ENCODE measurements around the gene SH3RF3. TPM values are rescaled to one million over a fixed set of nuclear protein-coding genes. Genes with fewer than 3 reads are reported as not detected.
"Not testable (repeated sequence)": the region's sequence is repeated elsewhere in the genome, so short reads cannot be mapped to it uniquely, and the experiment has no call there.

SH3RF3 gene
- polyA plus RNA-seq (2013, experiment 1 of 2; ENCODE audit: insufficient read length) = 11.5 TPM
- 10.8 TPM for polyA plus RNA-seq (2013, experiment 2 of 2; ENCODE audit: insufficient read length)

DNA sequence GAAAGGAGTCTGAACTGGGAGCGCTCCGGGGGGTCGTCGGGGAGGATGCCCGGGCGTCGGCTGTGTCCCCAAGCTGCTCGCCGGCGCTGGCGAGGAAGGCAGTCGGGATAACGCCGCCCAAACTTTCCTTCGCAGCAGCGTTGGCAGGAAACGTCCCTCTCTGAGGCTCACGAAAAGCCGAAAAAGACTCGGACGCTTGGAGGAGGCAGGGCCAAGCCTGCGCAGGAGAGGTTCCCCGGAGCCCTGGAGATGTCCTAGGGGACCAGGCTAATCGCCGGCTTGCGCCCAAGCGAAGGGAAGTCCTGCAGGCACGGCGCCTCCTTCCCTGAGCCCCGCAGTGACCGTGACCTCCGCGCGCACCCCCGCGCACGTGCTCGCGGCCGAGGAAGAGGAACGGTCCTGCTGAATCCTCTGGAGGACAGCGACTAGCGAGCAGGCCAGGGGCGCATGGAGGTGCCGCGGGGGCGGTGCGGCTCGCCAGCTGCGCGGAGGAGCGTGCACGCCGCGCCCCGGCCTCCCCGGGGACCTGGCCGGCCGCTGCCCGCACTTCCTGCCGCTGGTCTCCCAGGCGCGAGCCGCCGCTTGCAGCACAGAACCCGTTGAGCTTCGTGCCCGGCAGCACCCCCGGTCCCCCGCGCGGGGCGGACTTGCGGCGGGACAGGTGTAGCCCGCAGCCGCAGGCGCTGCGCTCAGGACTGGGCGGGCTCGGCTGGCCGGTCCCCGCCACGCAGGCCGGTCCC, at the start of gene SH3RF3:
TSS of gene SH3RF3 (plus strand) at position 590 of the 740 bp plus-strand sequence.
- DNase-seq = peak; percentile 43

DNA sequence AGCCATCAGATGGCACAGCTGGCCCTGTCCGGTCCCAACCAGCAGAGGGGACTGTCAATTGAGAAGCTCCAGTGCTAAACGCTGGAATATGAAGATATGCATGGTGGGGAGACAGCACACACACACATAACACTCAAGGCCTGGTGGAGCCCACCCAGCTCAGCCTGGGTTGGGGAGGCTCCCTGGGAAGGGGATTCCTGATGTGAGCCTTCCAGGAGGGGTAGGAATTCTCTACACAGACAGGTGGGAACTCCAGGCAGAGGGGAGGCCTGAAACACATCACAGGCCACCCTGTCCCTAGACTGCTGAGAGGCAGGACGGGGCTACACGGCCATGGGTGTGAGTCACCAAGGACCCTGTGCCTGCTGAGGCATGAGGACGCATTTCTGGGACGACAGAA, 49.4 kb upstream of the SH3RF3 start:
- no peak for DNase-seq

DNA sequence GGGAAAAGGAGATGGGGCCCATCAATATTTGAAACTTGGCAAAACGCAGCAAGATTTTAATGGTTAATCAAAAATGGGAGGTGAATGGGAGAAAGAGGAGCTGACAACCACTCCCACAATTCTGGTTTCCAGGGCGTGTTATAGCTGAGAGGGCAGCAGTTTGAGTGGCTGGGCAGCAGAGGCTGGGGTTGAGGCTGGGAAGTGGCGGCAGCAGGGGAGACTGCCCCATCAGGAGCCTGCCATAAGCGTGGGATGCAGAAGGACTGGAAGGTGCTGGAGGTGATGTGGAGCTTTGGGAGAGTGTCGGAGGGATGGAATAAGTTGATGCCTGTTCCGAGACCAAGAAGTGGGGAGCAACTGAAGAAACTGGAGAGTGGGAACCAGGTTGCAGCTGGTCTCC, 48.9 kb upstream of the SH3RF3 start:
- DNase-seq = no peak

DNA sequence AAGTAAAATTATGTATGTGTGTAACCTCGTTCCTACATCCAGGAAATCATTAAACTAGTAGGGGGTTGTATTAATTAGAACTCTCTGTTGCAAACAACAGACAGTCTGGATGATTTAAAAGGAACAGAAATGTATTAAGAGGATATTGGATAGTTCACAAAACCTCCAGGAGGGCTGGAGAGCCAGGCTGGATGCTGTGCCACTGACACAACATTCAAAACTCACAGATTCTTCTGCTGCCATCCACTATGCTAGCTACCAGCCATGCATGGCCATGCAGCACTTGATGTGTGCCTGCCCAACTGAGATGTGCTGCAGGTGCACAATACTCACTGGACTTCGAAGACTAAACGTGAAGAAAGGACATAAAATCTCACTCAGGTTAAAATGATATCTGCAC, 48.2 kb upstream of the SH3RF3 start:
- DNase-seq = no peak

DNA sequence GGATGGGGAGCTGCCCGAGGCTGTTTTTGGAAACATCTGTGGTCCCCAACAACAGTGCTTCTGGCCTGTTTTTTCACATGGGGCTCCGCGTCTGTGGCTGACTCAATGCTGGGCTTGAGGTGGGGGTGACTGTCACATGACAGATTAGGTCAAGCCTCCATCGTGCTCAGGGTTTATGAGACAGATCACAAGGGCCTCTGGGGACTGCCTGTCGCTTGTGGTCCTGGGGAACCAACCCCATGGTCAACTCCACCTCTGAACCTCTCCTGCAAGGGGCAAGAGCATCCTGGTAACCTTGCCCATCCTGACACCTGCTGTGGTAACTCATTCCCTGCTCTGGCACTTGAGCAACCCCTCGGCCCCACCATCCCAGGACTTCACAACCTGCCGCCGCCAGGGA, 47.6 kb upstream of the SH3RF3 start:
- DNase-seq = no peak

DNA sequence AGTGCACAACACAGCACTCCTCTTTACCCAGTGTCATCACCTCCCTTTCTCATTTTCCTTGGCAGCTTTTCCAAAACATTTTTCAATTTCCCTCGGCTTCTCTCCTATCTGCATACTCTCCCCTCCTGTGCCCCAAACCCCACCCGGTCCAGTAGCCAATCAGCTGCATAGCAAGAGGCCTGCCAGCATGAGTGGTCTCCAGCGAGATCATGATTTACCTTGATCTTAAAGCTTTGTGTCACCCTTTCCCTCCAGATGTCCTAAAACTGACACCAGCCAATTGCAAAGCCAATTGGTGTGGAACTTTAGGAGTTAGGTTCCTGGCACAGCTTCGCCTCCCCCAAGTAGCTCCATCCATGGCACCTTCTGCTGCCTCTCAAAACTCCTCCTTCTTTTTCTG, 45.2 kb upstream of the SH3RF3 start:
- DNase-seq = no peak

DNA sequence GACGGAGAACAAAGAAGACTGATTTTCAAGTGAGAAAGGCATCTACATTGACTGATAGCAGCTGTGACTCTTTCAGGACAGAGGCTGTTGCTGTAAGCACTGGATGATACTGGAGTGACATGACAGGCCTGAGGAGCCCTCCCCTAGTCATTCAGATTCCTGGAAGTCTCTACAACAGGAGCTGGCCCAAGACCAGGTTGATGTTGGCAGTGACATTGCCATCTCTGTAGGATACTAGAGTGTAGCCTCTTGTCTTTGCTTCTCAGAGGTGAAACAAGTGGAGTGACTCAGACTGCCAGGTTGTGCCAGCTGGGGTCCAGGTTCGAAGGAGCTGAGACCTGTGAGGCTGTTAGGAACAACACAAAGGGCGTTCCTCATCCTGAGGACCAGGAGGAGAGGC, 44.7 kb upstream of the SH3RF3 start:
- no peak for DNase-seq

DNA sequence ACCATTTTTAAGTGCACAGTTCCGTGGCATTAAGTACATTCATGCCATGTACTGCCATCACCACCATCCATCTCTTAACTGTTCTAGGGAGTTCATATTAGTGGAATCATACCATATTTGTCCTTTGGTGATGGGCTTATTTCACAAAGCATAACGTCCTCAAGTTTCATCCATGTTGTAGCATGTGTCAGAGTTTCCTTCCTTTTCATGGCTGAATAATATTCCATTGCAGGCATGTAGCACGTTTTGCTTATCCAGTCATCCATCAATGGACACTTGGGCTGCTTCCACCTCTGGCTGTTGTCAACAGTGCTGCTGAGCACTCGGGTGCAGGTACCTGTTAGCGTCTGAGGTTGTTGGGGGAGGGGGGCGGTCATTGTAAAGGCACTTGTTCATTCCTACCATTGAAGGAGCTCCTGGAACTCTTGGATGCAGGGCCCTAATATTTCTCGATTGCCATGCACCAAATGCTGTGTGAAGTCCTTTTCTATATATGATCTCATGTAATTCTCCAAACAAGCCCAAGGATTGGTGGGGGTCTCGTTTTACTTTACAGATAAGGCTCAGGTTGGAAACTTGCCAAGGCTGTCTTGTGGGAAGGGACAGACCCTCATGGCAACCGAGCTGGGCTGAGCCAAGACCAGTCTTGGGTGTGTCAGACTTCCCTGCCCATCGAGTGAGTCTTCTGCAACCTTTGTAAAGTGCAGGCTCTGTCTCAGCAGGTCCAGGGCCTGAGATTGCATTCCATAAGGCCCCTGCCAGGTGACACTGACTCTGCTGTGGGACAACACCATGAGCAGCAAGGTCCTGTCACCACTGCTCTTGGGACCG, 42.9 kb upstream of the SH3RF3 start:
- no peak for DNase-seq

DNA sequence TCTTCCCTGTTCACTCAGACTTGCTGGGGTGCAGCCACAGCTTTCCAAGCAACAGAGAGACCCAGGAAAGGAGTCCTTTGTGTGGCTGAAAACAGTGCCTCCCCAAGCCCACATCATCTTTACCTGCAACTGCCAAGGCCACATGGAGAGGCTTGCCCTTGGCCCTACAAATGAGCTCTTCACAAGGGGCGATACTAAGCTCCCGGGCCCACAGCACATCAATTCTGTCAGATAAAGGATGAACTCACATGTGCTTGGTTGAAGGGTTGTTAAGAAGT, 42.3 kb upstream of the SH3RF3 start:
- DNase-seq = no peak

DNA sequence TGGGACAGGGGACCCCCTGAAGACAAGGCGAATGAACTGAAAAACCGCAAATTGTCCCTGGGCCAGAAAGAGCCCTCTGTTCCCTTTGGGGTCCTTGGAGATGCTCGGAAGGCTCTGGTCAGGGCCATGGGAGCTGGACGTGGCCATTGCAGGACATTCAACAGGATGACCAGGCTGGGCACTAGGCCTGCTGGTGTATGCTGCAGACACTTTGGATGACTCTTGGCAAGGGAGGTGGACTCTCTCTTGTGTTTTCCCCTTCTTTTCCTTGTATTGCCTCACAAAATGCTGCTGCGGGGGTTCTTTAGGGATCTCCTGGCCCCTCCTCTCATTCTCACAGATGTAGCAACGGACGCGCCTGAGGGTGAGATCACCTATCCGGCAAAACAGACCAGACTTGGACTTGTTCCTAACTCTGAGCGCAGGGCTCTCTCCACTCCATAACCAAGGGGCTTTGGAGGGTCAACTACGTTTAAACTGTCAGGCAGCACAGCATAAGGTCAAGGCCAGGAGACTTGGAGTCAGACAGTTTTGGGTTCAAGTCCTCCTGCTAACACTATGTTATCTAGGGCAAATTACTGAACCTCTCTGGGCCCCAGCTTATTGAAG, 41.8 kb upstream of the SH3RF3 start:
- DNase-seq = no peak

DNA sequence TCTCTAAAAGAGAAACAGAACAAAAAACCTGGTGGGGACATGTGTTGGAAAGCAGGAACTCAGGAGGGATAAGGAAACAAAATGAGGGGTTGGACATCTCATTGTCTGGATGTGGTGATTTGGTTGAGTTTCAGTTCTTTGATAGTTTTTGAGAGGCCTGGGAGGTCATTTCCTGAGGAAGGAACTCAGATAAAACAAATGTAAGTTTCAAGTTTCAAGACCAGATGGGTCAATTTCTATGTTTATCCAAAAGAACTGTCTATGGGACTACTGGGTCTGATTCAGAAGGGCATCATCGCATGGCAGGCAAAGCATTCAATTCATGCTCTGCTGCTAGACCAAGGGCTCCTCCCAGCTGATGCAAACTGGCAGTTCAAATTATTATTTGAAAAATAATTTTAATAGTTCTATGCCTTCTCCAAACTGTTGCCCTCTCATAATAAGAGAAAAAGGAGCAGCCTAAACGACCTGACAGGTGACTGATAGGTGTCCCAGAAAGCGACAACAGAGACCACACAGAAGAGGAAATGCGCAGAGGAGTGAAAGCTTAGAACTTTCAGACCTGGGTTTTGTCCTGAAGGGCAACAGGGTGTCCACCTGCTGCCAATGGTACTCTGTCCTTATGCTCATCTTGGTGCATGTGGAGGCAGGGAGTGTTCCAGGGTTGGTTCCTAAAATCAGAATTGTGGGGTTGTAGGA, 39.3 kb upstream of the SH3RF3 start:
- DNase-seq = no peak

DNA sequence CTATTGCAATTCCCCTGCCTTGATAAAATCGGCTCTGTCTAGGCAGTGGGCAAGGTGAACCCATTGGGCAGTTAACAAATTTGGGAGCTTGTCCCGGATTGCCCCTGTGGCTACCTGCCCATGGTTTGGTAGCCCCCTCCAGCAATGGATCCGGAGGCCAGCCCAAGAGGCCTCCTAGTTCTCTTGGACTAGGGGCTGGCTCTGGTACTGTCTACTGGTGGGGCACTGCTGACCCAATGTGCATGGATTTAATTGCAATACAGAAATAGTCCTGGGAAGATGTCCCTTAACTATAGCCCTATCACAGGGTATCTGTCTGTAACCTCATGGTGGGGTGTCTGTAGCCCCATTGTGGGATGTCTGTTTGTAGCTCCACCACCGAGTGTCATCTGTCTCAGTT, 37.5 kb upstream of the SH3RF3 start:
- DNase-seq = no peak

DNA sequence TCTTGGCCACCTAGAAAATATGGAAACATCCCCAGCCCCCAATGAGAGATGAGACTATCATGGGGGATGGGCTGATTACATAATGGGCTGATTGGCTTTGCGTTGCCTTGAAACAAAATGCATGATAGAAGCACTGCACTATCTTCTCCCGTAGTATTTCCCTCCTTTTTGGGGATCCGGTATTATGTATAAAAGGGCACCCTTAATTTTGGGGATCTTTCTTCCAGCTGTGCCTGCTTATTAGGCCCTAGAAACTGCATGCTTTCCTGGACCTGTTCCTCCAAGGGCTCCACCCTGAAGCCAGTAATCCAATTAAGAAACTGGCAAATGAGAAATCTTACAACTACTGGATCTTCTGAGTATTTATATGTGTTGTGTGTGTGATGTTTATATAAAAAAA, 34.9 kb upstream of the SH3RF3 start:
- no peak for DNase-seq

DNA sequence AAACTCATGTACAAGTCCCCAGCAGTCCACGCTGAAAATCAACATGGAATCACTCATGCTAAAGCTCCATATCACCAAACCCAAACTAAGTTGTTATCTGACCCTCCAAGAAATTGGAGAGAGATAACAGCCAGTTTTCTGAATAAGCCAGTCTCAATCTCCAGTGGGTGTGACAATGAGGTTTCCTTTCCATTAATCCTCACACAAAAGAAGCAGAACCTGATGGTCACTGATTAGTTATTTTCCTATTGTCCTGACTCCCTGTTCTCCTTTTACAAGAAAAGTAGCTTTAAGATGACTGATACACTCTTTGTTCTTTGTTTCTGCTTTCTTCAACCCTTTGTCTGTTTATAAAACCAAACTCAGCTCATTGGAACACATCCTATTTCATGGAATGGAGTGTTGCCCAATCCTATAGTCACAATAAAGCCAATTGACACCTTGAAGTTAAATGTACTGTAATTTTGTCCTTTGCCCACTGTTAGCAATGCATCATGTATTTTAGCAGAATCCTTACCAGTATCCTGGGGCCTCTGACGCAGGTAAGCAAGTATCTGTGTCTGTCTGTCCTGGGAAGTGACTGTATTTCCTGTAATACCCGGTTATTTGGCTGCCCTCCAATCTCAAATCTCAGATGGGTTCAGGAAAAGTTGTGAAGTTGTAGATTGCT, 30.6 kb upstream of the SH3RF3 start:
- no peak for DNase-seq

DNA sequence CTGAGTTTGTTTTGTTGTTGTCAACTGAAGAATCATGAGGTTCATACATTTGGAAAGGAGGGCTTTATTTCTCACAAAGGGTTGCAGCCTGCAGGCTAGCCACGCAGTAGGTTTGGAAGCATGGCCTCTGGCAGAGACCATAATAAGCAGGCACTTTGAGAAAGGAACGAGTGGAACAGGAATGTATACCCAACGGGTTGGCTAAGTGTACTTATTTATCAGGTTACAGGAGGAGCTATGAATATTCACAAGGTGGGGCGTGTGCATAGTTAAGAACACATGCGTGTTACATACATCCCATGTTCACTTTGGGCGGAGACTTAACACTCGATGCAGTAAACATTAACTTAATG, 30.1 kb upstream of the SH3RF3 start:
- DNase-seq = no peak

DNA sequence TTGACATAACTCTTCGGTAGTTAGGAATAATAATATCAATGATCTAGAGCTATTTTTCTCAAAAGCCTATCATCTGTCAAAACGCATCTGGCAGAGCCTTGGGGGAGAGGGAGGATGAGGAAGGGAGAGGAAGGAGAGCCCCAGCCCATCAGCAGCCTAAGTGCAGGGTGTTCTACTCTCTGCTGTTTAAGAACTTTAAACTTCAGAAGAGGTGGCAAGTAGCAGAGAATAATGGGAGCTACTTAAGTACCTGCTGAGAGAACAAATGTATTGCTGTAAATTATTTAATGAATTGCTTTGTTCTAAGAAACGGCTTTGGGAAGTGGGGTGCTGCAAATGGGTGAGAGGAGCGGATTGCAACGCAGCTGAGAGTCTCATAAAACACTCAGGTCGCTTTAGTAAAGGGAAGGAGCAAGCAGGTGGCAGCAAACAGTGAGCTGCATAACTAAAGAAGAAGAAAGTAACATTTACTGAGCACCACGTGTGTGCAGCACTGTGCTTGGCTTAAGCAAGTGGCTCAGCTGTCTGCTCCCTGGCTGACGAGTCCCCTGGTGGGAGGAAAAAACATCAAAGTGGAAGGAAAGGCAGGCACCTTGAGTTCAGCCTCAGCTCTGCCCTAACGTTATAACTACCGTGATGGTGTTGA, 26.3 kb upstream of the SH3RF3 start:
- no peak for DNase-seq

DNA sequence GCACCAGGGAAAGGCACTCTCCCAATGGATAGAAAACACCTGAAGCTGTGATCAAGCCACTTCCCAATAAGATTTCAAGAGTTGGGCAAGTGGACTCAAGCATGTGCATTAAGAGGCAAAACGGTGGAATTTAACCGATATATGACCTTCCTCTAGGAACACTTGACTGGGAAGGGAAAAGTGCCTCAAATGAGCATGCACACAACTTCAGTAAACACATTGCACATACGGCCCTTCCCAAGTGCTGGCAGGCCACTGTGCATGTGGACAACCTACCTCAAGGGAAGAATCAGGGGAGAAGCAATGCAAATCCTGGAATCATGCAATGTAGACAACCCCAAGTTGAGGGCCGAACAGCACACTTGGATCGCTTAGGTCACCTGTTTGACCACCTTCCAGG, 23.9 kb upstream of the SH3RF3 start:
- DNase-seq = no peak

DNA sequence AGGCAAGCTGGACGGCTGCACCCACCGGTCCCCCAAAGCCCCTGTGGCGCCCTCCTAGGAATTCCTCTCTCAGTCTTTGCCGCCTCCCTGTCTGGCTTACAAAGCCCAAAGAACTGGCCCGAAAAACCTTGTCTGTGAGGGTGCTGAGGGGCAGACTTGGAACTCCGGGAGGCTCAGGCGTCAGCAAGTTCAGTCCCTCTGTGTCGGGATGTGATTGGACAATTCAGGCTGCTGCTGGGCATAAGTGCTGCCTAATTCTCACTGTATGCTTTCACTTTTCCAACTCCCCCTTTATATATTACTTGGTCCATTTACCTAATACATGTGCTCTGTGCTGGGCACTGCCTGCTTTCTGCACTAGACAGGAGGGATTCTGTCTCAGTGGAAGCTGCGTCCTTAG, 20.3 kb upstream of the SH3RF3 start:
- no peak for DNase-seq

DNA sequence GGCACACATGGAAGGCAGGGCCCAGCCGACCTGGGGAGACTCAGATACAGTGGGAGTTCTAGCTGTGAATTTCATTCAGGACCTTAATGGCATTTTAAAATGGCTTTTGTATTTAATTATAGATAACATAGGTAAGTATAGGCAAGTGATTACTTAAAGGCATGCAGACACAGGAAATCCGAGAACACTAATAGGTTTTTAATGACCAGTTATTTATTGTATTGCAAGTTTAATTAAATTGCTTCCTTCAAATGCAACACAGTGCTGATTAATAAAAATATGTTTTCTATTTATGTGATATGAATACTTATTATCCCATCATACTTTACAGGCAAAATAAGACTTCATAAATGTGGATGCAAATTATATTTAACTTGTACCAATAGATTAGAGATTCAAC, 19.7 kb upstream of the SH3RF3 start:
- no peak for DNase-seq

DNA sequence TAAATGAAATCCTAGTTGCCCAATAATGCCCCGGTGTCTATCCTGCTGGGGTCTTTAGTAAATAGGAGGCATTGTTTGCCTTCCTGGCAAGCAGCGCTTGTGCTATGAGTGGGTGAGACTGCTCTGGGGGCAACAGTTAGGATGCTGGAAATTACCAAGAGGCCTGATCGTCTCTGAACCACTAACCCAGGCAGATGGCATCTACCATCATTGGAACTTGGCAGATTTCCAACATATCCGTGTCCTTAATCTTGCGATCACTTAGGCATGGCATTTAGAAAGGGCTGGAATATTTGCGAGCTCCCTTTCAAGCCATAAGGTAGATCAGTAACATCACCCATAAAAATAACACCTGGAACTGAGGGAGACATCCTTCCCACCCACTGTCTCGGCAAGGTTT, 18.8 kb upstream of the SH3RF3 start:
- no peak for DNase-seq

DNA sequence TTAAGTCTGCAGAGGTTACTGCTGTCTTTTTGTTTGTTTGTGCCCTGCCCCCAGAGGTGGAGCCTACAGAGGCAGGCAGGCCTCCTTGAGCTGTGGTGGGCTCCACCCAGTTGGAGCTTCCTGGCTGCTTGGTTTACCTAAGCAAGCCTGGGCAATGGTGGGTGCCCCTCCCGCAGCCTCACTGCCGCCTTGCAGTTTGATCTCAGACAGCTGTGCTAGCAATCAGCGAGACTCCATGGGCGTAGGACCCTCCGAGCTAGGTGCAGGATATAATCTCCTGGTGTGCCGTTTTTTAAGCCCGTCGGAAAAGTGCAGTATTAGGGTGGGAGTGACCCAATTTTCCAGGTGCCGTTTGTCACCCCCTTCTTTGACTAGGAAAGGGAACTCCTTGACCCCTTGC, 11.8 kb upstream of the SH3RF3 start:
- DNase-seq = not testable (repeated sequence)

DNA sequence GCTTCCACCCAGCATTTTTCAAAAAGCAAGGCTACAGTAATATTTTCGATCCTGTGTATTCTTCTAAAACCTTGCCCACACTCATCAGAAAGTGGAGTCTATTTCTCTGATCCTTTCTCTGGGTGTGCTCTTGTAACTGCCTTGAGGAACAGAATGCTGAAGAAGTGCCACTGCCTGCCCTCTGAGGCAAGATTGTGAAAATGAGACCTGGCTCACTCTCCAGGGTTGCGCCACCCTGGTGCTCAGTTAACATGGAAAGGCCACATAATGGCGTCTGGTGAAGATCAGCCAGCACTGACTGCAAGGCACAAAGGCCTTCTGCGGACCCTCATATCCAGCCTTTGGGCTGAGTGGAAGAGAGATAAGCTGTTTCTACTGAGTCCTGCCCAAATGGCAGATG, 11.2 kb upstream of the SH3RF3 start:
- no peak for DNase-seq

Data from fibroblast of skin of scalp (primary cell).